ENCODE results near the gene LELP1. TPM values are rescaled to one million over a fixed set of nuclear protein-coding genes. Genes with fewer than 3 reads are reported as not detected.

The LELP1 gene
- total and polyA plus RNA-seq, 5 donors from 2014 or later = not detected

GRCh38 chr1:153246825-153247224, 43.6 kb downstream of the LELP1 start:
- ATAC-seq (ENCODE audit: low read depth in 2 of 2) = no peak
- H3K27me3 Mint-ChIP-seq = peaks cover 16% of the 10 kb centered on the region

GRCh38 chr1:153248176-153248879, 45.1 kb downstream of the LELP1 start:
- Mint-ChIP-seq H3K27ac (no peak overlapping the region), H3K9me3 (peaks cover 0 to 2% (median 0%) of the 10 kb centered on the region in 7 donors), H3K4me1 (no peaks in the 10 kb centered on the region), H3K27me3 (peaks cover 16% of the 10 kb centered on the region), H3K4me3 (no peak overlapping the region), H3K36me3 (no peaks in the 10 kb centered on the region)
- DNase-seq (no peak), ATAC-seq (ENCODE audit: low read depth in 2 of 2) (no peak)
- Histone ChIP-seq H3K4me1 (ENCODE audit: control insufficient read depth, insufficient read depth, low read length, poor library complexity, severe bottlenecking) (no peaks in the 10 kb centered on the region), H3K9me3 (ENCODE audit: control insufficient read depth in 2 of 2, low read length in 2 of 2) (no peaks in the 10 kb centered on the region), H3K27me3 (ENCODE audit: control insufficient read depth, insufficient read depth, low read length) (peaks cover 6% of the 10 kb centered on the region), H3K27ac (ENCODE audit: insufficient read depth, low read length, poor library complexity, severe bottlenecking) (no peak overlapping the region), H3K4me3 (ENCODE audit: low read depth, low read length) (no peak overlapping the region), H3K36me3 (ENCODE audit: control insufficient read depth, insufficient read depth, low read length) (no peaks in the 10 kb centered on the region)

More at GRCh38 chr1:153246825-153247224, 43.6 kb downstream of the LELP1 start:
- no peaks in the 10 kb centered on the region for H3K9me3 ChIP-seq (ENCODE audit: control insufficient read depth in 2 of 2, low read length in 2 of 2)
- H3K4me1 Mint-ChIP-seq = no peaks in the 10 kb centered on the region
- no peaks in the 10 kb centered on the region for H3K36me3 ChIP-seq (ENCODE audit: control insufficient read depth, insufficient read depth, low read length)
- H3K36me3 Mint-ChIP-seq = no peaks in the 10 kb centered on the region
- DNase-seq = no peak
- no peaks in the 10 kb centered on the region for H3K4me1 ChIP-seq (ENCODE audit: control insufficient read depth, insufficient read depth, low read length, poor library complexity, severe bottlenecking)
- no peak overlapping the region for H3K27ac Mint-ChIP-seq
- no peak overlapping the region for H3K4me3 Mint-ChIP-seq
- no peak overlapping the region for H3K4me3 ChIP-seq (ENCODE audit: low read depth, low read length)
- peaks cover 6% of the 10 kb centered on the region for H3K27me3 ChIP-seq (ENCODE audit: control insufficient read depth, insufficient read depth, low read length)
- no peak overlapping the region for H3K27ac ChIP-seq (ENCODE audit: insufficient read depth, low read length, poor library complexity, severe bottlenecking)
- peaks cover 0 to 2% (median 0%) of the 10 kb centered on the region in 7 donors for H3K9me3 Mint-ChIP-seq

DNA sequence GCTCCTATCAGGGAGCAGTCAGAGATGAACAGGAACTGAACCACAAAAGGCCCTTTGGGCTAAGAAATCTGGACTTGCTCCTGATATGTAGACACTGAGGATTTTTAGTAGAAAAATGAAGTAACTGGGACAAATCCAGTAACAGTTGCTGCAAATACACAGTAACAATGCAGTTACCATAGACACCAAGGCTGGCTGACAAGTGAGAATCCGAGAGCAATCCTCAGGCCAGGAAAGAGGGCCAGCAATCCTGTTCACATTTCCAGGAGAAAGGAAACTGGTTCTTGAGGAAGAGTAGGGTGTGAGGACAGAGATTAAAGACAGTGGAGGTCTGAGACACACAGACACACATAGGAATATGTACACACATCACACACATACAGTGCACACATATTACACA, 46.9 kb downstream of the LELP1 start:
- Mint-ChIP-seq H3K27ac (no peak overlapping the region), H3K27me3 (peaks cover 16% of the 10 kb centered on the region), H3K4me1 (peaks cover 0 to 6% (median 2%) of the 10 kb centered on the region in 4 donors), H3K9me3 (peaks cover 0 to 2% (median 0%) of the 10 kb centered on the region in 7 donors), H3K36me3 (no peaks in the 10 kb centered on the region), H3K4me3 (no peak overlapping the region)
- Histone ChIP-seq H3K36me3 (ENCODE audit: control insufficient read depth, insufficient read depth, low read length) (no peaks in the 10 kb centered on the region), H3K27me3 (ENCODE audit: control insufficient read depth, insufficient read depth, low read length) (peaks cover 6% of the 10 kb centered on the region), H3K4me1 (ENCODE audit: control insufficient read depth, insufficient read depth, low read length, poor library complexity, severe bottlenecking) (peaks cover 5% of the 10 kb centered on the region), H3K4me3 (ENCODE audit: low read depth, low read length) (no peak overlapping the region), H3K27ac (ENCODE audit: insufficient read depth, low read length, poor library complexity, severe bottlenecking) (no peak overlapping the region), H3K9me3 (ENCODE audit: control insufficient read depth in 2 of 2, low read length in 2 of 2) (no peaks in the 10 kb centered on the region)
- no peak for DNase-seq
- no peak for ATAC-seq (ENCODE audit: low read depth in 2 of 2)

DNA sequence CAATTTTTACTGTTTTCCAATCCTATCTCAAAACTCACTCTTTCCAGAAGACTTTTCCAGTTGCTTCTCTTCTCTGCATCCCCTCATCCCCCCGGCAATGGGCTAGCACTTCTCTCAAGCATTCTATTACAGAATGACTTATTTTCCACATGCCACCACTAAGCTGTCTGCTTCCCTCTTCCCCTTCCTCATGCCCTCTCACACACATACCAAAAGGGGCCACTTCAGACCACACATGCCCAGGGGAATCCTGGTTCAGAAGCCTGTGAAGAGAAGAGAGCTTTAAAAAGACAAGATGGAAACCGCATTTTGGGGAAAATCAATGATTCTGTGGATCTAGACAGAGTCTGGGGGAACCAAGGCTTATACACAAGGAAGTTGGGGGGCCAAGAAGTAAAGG, 47.9 kb downstream of the LELP1 start:
- Mint-ChIP-seq H3K36me3 (no peaks in the 10 kb centered on the region), H3K4me1 (peaks cover 0 to 6% (median 2%) of the 10 kb centered on the region in 4 donors), H3K27me3 (peaks cover 16% of the 10 kb centered on the region), H3K27ac (no peak overlapping the region), H3K9me3 (no peaks in the 10 kb centered on the region), H3K4me3 (no peak overlapping the region)
- Histone ChIP-seq H3K4me3 (ENCODE audit: low read depth, low read length) (no peak overlapping the region), H3K27me3 (ENCODE audit: control insufficient read depth, insufficient read depth, low read length) (peaks cover 6% of the 10 kb centered on the region), H3K9me3 (ENCODE audit: control insufficient read depth in 2 of 2, low read length in 2 of 2) (no peaks in the 10 kb centered on the region), H3K4me1 (ENCODE audit: control insufficient read depth, insufficient read depth, low read length, poor library complexity, severe bottlenecking) (peaks cover 5% of the 10 kb centered on the region), H3K27ac (ENCODE audit: insufficient read depth, low read length, poor library complexity, severe bottlenecking) (no peak overlapping the region), H3K36me3 (ENCODE audit: control insufficient read depth, insufficient read depth, low read length) (no peaks in the 10 kb centered on the region)
- DNase-seq = no peak
- no peak for ATAC-seq (ENCODE audit: low read depth in 2 of 2)

GRCh38 chr1:153251562-153251961, 48.3 kb downstream of the LELP1 start:
- Mint-ChIP-seq H3K9me3 (no peaks in the 10 kb centered on the region), H3K4me1 (peaks cover 0 to 6% (median 2%) of the 10 kb centered on the region in 4 donors), H3K27ac (no peak overlapping the region), H3K27me3 (peaks cover 16% of the 10 kb centered on the region), H3K36me3 (no peaks in the 10 kb centered on the region), H3K4me3 (no peak overlapping the region)
- Histone ChIP-seq H3K36me3 (ENCODE audit: control insufficient read depth, insufficient read depth, low read length) (no peaks in the 10 kb centered on the region), H3K4me3 (ENCODE audit: low read depth, low read length) (no peak overlapping the region), H3K27me3 (ENCODE audit: control insufficient read depth, insufficient read depth, low read length) (peaks cover 6% of the 10 kb centered on the region), H3K9me3 (ENCODE audit: control insufficient read depth in 2 of 2, low read length in 2 of 2) (no peaks in the 10 kb centered on the region), H3K4me1 (ENCODE audit: control insufficient read depth, insufficient read depth, low read length, poor library complexity, severe bottlenecking) (peaks cover 5% of the 10 kb centered on the region), H3K27ac (ENCODE audit: insufficient read depth, low read length, poor library complexity, severe bottlenecking) (no peak overlapping the region)
- ATAC-seq (ENCODE audit: low read depth in 2 of 2) (no peak), DNase-seq (no peak)

DNA sequence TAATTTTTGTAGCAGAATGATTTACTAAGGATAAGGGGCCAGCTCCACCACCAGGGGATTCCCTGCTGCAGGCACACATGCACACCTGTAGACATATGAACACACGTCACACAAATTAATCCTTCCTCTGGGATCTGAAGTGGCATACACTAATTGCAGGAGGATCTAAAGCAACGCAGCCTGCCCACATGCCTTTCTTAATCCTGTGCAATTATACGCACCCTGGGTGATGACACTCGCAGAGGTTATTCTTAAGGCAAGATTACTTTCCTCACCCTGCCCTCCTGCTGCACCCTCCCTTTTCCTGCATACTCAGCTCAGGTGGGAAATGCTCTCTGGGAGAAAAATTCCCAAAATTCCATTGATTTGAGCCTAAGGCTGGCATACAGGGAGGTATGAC, 48.8 kb downstream of the LELP1 start:
- no peak for DNase-seq
- no peaks in the 10 kb centered on the region for H3K36me3 ChIP-seq (ENCODE audit: control insufficient read depth, insufficient read depth, low read length)
- no peak overlapping the region for H3K27ac ChIP-seq (ENCODE audit: insufficient read depth, low read length, poor library complexity, severe bottlenecking)
- H3K27me3 Mint-ChIP-seq = peaks cover 16% of the 10 kb centered on the region
- H3K4me1 ChIP-seq (ENCODE audit: control insufficient read depth, insufficient read depth, low read length, poor library complexity, severe bottlenecking) = peaks cover 5% of the 10 kb centered on the region
- peaks cover 0 to 6% (median 2%) of the 10 kb centered on the region in 4 donors for H3K4me1 Mint-ChIP-seq
- no peak for ATAC-seq (ENCODE audit: low read depth in 2 of 2)
- peaks cover 6% of the 10 kb centered on the region for H3K27me3 ChIP-seq (ENCODE audit: control insufficient read depth, insufficient read depth, low read length)
- no peak overlapping the region for H3K4me3 Mint-ChIP-seq
- H3K9me3 Mint-ChIP-seq = no peaks in the 10 kb centered on the region
- H3K27ac Mint-ChIP-seq = no peak overlapping the region
- H3K9me3 ChIP-seq (ENCODE audit: control insufficient read depth in 2 of 2, low read length in 2 of 2) = no peaks in the 10 kb centered on the region
- no peaks in the 10 kb centered on the region for H3K36me3 Mint-ChIP-seq
- H3K4me3 ChIP-seq (ENCODE audit: low read depth, low read length) = no peak overlapping the region

DNA sequence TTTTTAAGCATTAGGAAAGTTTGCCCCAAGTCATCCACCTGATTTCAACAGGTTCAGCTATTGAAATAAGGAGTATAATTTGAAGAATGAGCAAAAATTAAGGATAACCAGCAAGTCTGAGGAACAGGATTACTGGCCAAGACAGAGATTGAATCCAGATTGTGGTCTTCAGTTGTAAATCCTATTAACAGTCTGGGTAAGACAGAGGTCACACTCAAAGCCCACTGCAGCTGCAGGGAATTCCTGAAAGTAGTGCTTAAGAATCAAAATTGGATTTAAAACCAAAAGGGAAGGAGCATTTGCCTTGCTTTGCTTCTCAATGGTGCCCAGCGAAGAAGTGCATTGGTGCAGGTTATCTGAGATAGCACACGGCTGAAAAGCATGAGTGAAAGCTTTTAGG, 49.8 kb downstream of the LELP1 start:
- H3K4me1 Mint-ChIP-seq = peaks cover 0 to 6% (median 2%) of the 10 kb centered on the region in 4 donors
- DNase-seq = no peak
- no peak overlapping the region for H3K4me3 Mint-ChIP-seq
- no peaks in the 10 kb centered on the region for H3K36me3 Mint-ChIP-seq
- Histone ChIP-seq H3K36me3 (ENCODE audit: control insufficient read depth, insufficient read depth, low read length) (no peaks in the 10 kb centered on the region), H3K9me3 (ENCODE audit: control insufficient read depth in 2 of 2, low read length in 2 of 2) (no peaks in the 10 kb centered on the region), H3K4me1 (ENCODE audit: control insufficient read depth, insufficient read depth, low read length, poor library complexity, severe bottlenecking) (peaks cover 5% of the 10 kb centered on the region), H3K27me3 (ENCODE audit: control insufficient read depth, insufficient read depth, low read length) (peaks cover 4% of the 10 kb centered on the region), H3K27ac (ENCODE audit: insufficient read depth, low read length, poor library complexity, severe bottlenecking) (no peak overlapping the region), H3K4me3 (ENCODE audit: low read depth, low read length) (no peak overlapping the region)
- ATAC-seq (ENCODE audit: low read depth in 2 of 2) = no peak
- H3K9me3 Mint-ChIP-seq = peaks cover 0 to 2% (median 0%) of the 10 kb centered on the region in 7 donors
- peaks cover 9% of the 10 kb centered on the region for H3K27me3 Mint-ChIP-seq
- peak overlapping the region in 1 of 3 donors; percentile 29 for H3K27ac Mint-ChIP-seq

DNA sequence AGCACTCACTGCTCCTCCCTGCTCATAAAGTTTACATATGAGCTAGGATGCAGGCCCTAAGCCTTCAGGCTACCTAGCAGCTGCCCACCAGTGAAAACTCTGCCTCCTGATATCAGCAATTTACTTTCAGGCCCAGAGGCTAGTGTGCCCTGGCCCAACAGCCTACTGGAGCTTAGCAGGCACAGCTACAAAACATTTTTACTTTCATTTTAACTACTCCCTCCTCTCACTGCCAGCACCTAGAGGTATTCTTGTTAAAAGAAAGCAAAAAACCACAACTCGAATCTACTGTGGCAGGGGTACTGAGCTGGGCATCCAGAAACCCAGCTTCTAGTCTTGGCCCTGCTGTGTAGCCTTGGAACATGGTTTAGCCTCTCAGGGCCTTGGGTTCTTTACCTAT, 50.5 kb downstream of the LELP1 start:
- Mint-ChIP-seq H3K9me3 (peaks cover 0 to 2% (median 0%) of the 10 kb centered on the region in 7 donors), H3K4me3 (no peak overlapping the region)
- DNase-seq = peak in 1 of 3 donors; percentile 26

More for the DNA sequence above, 50.5 kb downstream of the LELP1 start:
- H3K4me3 ChIP-seq (ENCODE audit: low read depth, low read length) = no peak overlapping the region
- H3K9me3 ChIP-seq (ENCODE audit: control insufficient read depth in 2 of 2, low read length in 2 of 2) = no peaks in the 10 kb centered on the region
- H3K27ac ChIP-seq (ENCODE audit: insufficient read depth, low read length, poor library complexity, severe bottlenecking) = no peak overlapping the region
- H3K36me3 Mint-ChIP-seq = no peaks in the 10 kb centered on the region
- peaks cover 8% of the 10 kb centered on the region for H3K27me3 Mint-ChIP-seq
- ATAC-seq (ENCODE audit: low read depth in 2 of 2) = no peak
- no peaks in the 10 kb centered on the region for H3K36me3 ChIP-seq (ENCODE audit: control insufficient read depth, insufficient read depth, low read length)
- peak overlapping the region; percentile 10 to 72 (median 38) for H3K27ac Mint-ChIP-seq
- H3K27me3 ChIP-seq (ENCODE audit: control insufficient read depth, insufficient read depth, low read length) = peaks cover 2% of the 10 kb centered on the region
- H3K4me1 Mint-ChIP-seq = peaks cover 0 to 7% (median 2%) of the 10 kb centered on the region in 4 donors
- peaks cover 5% of the 10 kb centered on the region for H3K4me1 ChIP-seq (ENCODE audit: control insufficient read depth, insufficient read depth, low read length, poor library complexity, severe bottlenecking)
